GM21529 (cell line): Measurements from ENCODE around the gene SNCB.

ENCODE experiments used
- ATAC-seq: cut with Tn5 transposase; IDR thresholded peaks from one replicate; pipeline ENCODE4 v1.9.1; 2021; ENCODE audit not compliant: unreplicated experiment

Gene SNCB

GRCh38 chr5:176577312-176578176 is 52.8 kb downstream of the SNCB start:
- ATAC-seq, result no peak

DNA sequence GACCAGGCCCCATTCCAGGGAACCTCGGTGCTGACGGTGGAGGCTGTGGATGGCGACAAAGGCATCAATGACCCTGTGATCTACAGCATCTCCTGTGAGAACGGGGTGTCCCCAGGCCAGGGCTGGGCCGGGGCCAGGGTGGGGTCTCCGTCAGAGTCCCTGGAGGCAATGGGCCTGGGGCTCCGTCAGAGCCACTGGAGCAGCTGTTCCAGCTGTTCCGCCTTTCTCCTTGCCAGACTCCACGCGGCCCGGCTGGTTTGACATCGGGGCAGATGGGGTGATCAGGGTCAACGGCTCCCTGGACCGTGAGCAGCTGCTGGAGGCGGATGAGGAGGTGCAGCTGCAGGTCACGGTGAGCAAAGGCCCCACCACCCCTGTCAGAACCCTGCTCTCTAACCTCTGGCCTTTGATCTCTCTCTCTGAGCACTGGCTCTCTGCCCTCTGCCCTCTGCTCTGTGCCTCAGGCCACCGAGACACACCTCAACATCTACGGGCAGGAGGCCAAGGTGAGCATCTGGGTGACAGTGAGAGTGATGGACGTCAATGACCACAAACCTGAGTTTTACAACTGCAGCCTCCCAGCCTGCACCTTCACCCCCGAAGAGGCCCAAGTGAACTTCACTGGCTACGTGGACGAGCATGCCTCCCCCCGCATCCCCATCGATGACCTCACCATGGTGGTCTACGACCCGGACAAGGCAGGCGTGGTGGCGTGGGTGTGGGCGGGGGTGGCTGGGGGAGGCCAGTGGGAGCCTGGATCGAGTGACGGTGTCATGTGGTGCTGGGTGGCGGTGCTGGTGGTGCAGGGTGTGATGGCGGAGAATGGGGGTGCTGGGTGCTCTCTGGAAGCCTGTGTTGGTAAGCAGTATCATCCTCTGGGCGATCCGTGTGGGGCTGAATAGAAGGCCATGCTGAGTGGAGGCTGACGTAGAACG is 54.6 kb downstream of the SNCB start:
- no peak for ATAC-seq

DNA sequence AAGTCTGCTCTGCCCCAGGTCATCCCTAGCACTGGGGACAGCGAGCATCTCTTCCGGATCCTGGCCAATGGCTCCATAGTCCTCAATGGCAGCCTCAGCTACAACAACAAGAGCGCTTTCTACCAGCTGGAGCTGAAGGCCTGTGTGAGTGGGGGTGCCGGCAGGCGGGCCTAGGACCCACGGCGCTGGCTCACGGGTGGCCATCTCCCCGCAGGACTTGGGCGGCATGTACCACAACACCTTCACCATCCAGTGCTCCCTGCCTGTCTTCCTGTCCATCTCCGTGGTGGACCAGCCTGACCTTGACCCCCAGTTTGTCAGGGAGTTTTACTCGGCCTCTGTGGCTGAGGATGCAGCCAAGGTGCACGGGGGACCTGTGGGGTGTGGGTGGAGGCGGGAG is 55.3 kb downstream of the SNCB start:
- no peak for ATAC-seq

GRCh38 chr5:176574297-176574591 is 56.1 kb downstream of the SNCB start:
- ATAC-seq, result no peak

DNA sequence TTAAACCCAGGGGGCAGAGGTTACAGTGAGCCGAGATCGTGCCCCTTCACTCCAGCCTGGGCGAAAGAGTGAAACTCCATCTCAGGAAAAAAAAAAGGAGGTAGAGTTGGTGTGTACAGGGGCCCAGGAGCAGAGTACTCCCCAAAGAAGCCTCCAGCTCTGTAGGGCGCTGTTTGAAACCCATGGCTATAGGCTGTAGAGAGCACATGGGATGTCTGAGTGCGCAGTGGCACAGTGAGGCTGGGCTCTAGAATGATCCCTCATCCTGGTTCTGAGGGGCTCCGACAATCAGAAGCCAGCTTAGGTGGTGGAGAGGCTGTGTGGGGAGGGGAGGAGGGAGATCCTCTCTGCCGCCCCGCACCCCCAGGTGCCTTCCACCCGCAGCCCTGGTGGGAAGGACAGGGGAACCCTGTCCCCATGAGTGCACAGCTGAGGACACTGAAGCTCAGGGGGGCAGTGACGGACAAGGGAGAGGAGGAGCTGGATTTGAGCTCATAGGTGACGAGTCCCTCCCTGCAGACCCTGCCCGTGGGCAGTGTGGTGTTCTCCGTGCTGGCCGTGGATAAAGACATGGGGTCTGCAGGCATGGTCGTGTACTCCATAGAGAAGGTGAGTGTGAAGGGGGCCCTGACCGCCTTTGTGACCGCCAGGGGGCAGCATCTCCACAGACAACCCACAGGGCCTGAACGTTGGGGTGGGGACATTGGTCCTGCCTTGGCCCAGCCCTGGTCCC is 56.6 kb downstream of the SNCB start:
- ATAC-seq, result no peak
